NB4 (cell line): Measurements from ENCODE around the gene SMIM1.
"Not testable (repeated sequence)": the region's sequence is repeated elsewhere in the genome, so short reads cannot be mapped to it uniquely, and the experiment has no call there.

Experiments used
- DNase-seq: peaks from one replicate; pipeline ENCODE4 v3.0.0; 2010; ENCODE audit warnings: low read depth
- H3K4me3 ChIP-seq: one replicate; pipeline ENCODE4 v1.5.1; 2011; ENCODE audit warnings: mild to moderate bottlenecking, low read depth, low read length, moderate library complexity
- MAX ChIP-seq: IDR thresholded peaks from 2 replicates; pipeline ENCODE4 v1.6.1; 2011; ENCODE audit warnings: low read depth, low read length
- MYC ChIP-seq: IDR thresholded peaks from 2 replicates; pipeline ENCODE4 v1.6.1; 2011; ENCODE audit warnings: low read depth, low read length
- POLR2A ChIP-seq: IDR thresholded peaks from 2 replicates; pipeline ENCODE4 v1.6.1; 2011; ENCODE audit warnings: mild to moderate bottlenecking; ENCODE audit not compliant: insufficient read length; ENCODE audit errors: extremely low read depth
- TF ChIP-seq, protein P1 (sequence below): IDR thresholded peaks from one replicate; pipeline ENCODE4 v1.5.1; 2012; ENCODE audit warnings: low read depth, low read length

SMIM1 gene

GRCh38 chr1:3747903-3748302, 24.6 kb upstream of the SMIM1 start:
- peak overlapping the region; percentile 63 for H3K4me3 ChIP-seq
- TF ChIP-seq, protein P1, sequence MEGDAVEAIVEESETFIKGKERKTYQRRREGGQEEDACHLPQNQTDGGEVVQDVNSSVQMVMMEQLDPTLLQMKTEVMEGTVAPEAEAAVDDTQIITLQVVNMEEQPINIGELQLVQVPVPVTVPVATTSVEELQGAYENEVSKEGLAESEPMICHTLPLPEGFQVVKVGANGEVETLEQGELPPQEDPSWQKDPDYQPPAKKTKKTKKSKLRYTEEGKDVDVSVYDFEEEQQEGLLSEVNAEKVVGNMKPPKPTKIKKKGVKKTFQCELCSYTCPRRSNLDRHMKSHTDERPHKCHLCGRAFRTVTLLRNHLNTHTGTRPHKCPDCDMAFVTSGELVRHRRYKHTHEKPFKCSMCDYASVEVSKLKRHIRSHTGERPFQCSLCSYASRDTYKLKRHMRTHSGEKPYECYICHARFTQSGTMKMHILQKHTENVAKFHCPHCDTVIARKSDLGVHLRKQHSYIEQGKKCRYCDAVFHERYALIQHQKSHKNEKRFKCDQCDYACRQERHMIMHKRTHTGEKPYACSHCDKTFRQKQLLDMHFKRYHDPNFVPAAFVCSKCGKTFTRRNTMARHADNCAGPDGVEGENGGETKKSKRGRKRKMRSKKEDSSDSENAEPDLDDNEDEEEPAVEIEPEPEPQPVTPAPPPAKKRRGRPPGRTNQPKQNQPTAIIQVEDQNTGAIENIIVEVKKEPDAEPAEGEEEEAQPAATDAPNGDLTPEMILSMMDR = no peak
- TF ChIP-seq POLR2A = no peak
- TF ChIP-seq MAX = no peak
- no peak for TF ChIP-seq MYC
- no peak for DNase-seq

- H3K4me3 ChIP-seq, DNase-seq: not testable (repeated sequence)
Observed at GRCh38 chr1:3748316-3748900, 24.1 kb upstream of the SMIM1 start.

DNA sequence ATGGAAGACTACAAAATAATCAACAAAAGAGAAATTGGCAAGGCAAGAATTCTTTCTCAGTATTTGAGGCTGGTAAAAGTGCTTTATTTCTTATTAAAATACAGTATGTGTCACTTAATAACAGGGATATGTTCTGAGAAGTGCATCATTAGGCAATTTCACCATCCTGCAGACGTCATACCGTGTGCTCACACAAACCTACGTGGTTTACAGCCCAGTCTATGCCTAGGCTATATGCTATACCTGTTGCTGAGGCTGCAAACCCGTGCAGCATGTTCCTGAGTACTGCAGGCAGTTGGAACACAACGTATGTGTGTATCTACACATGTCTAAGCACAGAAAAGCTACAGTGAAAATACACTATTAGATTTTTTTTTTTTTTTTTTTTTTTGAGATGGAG, 23.0 kb upstream of the SMIM1 start:
- DNase-seq = no peak
- TF ChIP-seq MAX = no peak
- TF ChIP-seq, protein P1 = no peak
- no peak for TF ChIP-seq POLR2A
- no peak overlapping the region for H3K4me3 ChIP-seq

DNA sequence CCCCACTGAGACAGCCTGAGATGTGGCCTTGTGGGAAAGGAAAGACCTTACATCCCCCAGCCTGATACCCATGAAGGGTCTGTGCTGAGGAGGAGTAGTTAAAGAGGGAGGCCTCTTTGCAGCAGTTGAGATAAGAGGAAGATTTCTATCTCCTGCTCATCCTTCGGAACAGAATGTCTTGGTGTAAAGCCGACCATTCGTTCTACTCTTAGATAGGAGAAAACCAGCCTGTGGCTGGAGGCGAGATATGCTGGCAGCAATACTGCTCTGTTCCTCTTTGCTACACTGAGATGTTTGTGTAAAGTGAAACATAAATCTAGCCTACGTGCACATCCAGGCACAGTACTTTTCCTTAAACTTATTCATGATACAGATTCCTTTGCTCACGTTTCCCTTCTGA, 21.8 kb upstream of the SMIM1 start:
- DNase-seq = no peak
- H3K4me3 ChIP-seq = no peak overlapping the region
- TF ChIP-seq POLR2A (no peak), MYC (no peak), MAX (no peak)
- TF ChIP-seq, protein P1 = no peak

DNA sequence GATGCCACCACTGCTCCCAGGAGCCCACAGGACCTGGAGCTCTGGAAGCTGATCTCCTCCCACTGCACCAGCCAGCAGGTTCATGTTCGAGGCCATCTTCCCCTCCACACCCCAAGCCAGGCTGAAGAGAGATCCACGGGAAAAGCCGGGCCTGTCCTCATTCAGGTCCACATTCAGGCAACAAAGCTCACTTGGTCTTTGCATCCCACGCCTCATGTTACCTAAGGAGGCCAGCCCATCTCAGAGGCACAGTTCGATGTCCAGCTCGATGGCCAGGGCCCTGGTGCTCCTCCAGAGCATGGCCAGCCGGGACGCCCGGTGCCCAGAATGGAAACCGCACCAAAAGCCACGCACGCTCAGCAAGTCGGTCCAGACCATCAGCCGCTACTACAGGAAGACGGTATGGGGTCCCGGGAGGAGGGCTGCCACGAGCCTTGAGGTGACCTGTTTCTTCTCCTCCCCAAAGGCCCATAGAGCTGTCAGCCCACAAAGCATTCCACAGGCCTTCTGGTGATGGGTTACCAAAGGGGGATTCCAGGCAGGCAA, 20.1 kb upstream of the SMIM1 start, which contains the start of gene CCDC27:
TSS of gene CCDC27 (plus strand) at position 51 of the 546 bp plus-strand sequence. CDS start at position 83, 32 bp downstream.
- no peak for DNase-seq
- no peak for TF ChIP-seq POLR2A
- TF ChIP-seq, protein P1 = no peak
- no peak for TF ChIP-seq MYC
- no peak for TF ChIP-seq MAX
- H3K4me3 ChIP-seq = no peak within 1 kb of the TSS

DNA sequence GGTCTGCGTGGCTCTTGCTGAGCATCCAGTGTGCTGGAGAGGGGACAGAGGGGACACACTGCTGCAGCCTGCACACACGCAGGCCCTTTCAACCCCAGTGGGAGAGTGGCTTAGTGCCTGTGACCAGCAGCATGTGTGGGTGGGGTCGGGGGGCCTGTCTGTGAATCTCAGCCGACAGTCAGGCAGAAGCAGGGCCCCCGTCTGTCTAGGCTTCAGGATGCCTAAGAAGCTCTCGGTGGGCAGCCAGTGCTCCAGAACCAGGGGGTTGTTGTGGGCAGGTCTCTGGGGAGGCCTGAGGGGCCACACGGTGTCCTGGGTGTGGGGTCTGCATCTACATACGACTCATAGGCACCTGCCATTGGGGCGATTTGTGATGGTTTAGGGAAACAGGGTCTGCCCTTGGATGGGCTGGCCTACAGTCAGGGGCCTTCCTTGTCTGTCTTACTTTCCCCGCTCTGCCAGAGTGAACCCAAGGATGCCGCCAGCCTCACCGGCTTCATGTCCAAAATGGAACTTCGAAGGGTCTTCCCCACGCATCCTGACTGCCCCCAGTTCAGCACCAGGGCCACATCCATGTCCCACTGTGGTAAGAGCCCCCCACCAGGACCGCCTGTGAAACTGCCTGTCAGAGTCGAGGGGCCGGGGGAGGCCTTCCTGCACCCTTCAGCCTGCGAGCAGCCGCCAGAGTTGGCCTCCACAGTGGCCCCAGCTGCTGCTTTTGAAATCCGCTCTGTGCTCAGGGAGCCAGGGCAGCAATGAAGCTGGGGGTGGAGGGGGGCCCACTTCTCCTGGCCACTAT, 18.7 kb upstream of the SMIM1 start:
- TF ChIP-seq MYC = no peak
- TF ChIP-seq MAX = no peak
- TF ChIP-seq POLR2A = no peak
- TF ChIP-seq, protein P1 = no peak

More for the DNA sequence above, 18.7 kb upstream of the SMIM1 start:
- no peak for DNase-seq
- H3K4me3 ChIP-seq = no peak overlapping the region
